Measurements from ENCODE around the gene ZNF263.

GRCh38 chr16:3295209-3295608, 11.9 kb downstream of the ZNF263 start:
- no peak for TF ChIP-seq CTCF (IDR thresholded peaks at IDR 0.05)
- no peak for TF ChIP-seq POLR2A (IDR thresholded peaks at IDR 0.05)
